ENCODE data around the gene SMAD9. TPM values are rescaled to one million over a fixed set of nuclear protein-coding genes. Genes with fewer than 3 reads are reported as not detected.

The SMAD9 gene
- total RNA-seq, 1 donor from 2014 or later, result 4.2 TPM

- H3K27ac ChIP-seq (replicated peaks), result no peak overlapping the region
- no peaks in the 10 kb centered on the region for H3K27me3 ChIP-seq (ENCODE audit: low read depth)
- intact Hi-C loops (cut with micrococcal nuclease), result no loop called here
- no peaks in the 10 kb centered on the region for H3K4me1 ChIP-seq
- H3K4me3 ChIP-seq, result no peak overlapping the region
- H3K36me3 ChIP-seq, result peaks cover 45% of the 10 kb centered on the region
- no peaks in the 10 kb centered on the region for H3K9me3 ChIP-seq (replicated peaks)
- no peak for TF ChIP-seq CTCF (IDR thresholded peaks at IDR 0.05; ENCODE audit: borderline replicate concordance)
- DNase-seq, result no peak
Observed at GRCh38 chr13:36950920-36951319, 30.9 kb upstream of the SMAD9 start.

- Histone ChIP-seq H3K27me3 (ENCODE audit: low read depth) (no peaks in the 10 kb centered on the region), H3K36me3 (peaks cover 42% of the 10 kb centered on the region)
- intact Hi-C loops (cut with micrococcal nuclease), result no loop called here
Observed at GRCh38 chr13:36950330-36950729, 30.3 kb upstream of the SMAD9 start.

GRCh38 chr13:36945078-36945477 lies 25.0 kb upstream of the SMAD9 start:
- H3K4me1 ChIP-seq, result no peaks in the 10 kb centered on the region
- DNase-seq, result no peak
- no peaks in the 10 kb centered on the region for H3K27me3 ChIP-seq (ENCODE audit: low read depth)
- H3K27ac ChIP-seq (replicated peaks), result no peak overlapping the region
- TF ChIP-seq CTCF (IDR thresholded peaks at IDR 0.05; ENCODE audit: borderline replicate concordance), result no peak
- no peaks in the 10 kb centered on the region for H3K9me3 ChIP-seq (replicated peaks)
- no peak overlapping the region for H3K4me3 ChIP-seq
- intact Hi-C loops (cut with micrococcal nuclease), result no loop called here
- peaks cover 13% of the 10 kb centered on the region for H3K36me3 ChIP-seq

More at GRCh38 chr13:36950330-36950729, 30.3 kb upstream of the SMAD9 start:
- Histone ChIP-seq H3K4me1 (no peaks in the 10 kb centered on the region), H3K4me3 (no peak overlapping the region), H3K27ac (replicated peaks) (no peak overlapping the region), H3K9me3 (replicated peaks) (no peaks in the 10 kb centered on the region)
- DNase-seq, result no peak
- TF ChIP-seq CTCF (IDR thresholded peaks at IDR 0.05; ENCODE audit: borderline replicate concordance), result no peak

GRCh38 chr13:36925603-36926002 lies 5.6 kb upstream of the SMAD9 start:
- Histone ChIP-seq H3K4me1 (peaks cover under 1% of the 10 kb centered on the region), H3K36me3 (no peaks in the 10 kb centered on the region), H3K27me3 (ENCODE audit: low read depth) (no peaks in the 10 kb centered on the region), H3K27ac (replicated peaks) (no peak overlapping the region), H3K4me3 (no peak overlapping the region), H3K9me3 (replicated peaks) (no peaks in the 10 kb centered on the region)
- TF ChIP-seq CTCF (IDR thresholded peaks at IDR 0.05; ENCODE audit: borderline replicate concordance), result no peak
- DNase-seq, result no peak
- intact Hi-C loops (cut with micrococcal nuclease), result no loop called here

- intact Hi-C loops (cut with micrococcal nuclease), result no loop called here
- DNase-seq, result no peak
- Histone ChIP-seq H3K9me3 (replicated peaks) (no peaks in the 10 kb centered on the region), H3K36me3 (no peaks in the 10 kb centered on the region), H3K4me1 (peaks cover 11% of the 10 kb centered on the region), H3K4me3 (no peak overlapping the region), H3K27ac (replicated peaks) (no peak overlapping the region), H3K27me3 (ENCODE audit: low read depth) (no peaks in the 10 kb centered on the region)
- TF ChIP-seq CTCF (IDR thresholded peaks at IDR 0.05; ENCODE audit: borderline replicate concordance), result no peak
Observed at GRCh38 chr13:36924001-36924400, 4.0 kb upstream of the SMAD9 start.

All from left ventricle myocardium inferior (tissue), 1 donor.